Daoy (cell line): ENCODE data around the gene RPLP2. TPM values are rescaled to one million over a fixed set of nuclear protein-coding genes. Genes with fewer than 3 reads are reported as not detected.

ENCODE experiments used
- DNase-seq: peaks from one replicate; pipeline ENCODE4 v3.0.0-alpha.2; 2015; ENCODE audit warnings: low read depth
- total RNA-seq: library from RNA; depleted of rRNA; stranded (reverse); fragments of >200 nt; shearing (Covaris generic); gene quantifications from 2 replicates; pipeline ENCODE4 v1.2.3, GENCODE V29; 2014

The RPLP2 gene
- total RNA-seq, 1 experiment from 2014 or later: 693 TPM

DNA sequence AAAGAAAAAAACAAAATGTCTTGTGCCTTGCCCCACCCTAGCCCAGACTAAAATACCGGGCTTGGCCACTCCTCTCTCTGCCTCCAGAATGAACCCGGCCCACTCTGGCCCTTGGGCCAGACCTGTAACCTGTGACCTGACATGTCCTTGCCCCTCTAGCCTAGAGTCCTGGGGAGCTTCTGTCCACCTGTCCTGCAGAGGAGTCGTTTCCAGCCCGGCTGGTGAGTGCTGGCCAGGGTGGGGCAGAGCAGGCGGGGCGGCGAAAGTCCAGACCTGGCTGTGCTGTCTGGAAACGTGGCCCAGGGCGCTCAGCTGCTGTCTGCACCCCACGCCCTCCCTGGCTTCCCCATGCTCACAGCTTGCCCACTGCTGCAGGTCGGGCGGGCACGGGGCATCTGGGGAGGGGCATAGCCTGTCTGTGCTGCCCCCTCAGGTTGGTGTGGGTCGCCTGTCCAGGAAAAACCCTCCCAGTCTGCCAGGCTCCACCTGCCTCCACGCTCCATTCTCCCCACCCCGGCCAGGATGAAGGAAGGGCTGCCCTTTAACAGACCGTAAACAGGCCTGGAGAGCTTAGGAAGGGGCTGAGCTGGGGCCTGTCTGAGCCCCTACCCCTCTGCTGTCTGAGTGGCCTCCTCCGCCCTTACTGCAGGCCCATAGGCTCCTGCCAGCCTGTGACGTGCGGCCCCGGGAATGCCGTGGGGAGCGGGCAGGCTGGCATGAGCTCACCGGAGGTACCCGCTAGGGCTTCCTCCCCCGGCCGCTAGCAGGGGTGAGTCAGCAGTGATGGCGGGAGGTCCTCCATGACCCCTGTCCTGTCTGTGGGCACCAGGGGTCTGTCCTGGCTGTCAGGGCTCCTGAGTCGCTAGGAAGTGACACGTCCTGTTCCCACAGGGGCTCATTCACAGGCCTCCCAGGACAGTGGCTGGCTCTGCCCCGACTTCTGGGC lies 24.9 kb downstream of the RPLP2 start:
- peak; percentile 98 for DNase-seq

DNA sequence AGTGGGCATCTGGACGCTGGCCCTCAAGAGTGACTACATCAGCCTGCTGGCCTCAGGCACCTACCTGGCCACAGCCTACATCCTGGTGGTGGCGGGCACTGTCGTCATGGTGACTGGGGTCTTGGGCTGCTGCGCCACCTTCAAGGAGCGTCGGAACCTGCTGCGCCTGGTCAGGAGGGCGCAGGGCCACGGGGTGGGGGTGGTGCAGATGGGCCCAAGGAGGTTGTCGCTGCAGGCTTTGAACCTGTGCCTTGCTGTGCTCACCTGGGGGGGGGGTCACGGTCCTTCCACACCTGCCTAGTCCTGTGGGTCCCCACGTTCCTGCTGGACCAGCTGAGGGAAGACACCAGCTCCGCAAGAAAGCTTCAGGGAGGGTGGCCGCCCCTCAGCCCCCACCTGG lies 26.5 kb downstream of the RPLP2 start:
- no peak for DNase-seq

DNA sequence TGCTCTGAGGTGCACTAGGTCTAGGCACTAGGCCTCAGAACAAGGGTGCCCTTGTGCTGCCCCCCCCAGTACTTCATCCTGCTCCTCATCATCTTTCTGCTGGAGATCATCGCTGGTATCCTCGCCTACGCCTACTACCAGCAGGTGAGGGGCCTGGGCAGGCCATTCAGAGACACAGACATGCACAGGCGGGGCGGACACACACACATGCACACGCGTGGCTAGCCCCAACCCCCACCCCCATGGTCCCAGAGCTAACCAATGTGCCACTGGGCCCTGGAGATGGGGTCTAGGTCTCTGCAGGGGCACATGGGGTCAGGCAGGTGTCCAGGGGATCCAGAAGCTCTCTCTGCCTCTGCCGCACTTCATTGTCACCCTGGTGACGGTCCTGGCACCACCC lies 26.9 kb downstream of the RPLP2 start:
- no peak for DNase-seq

- no peak for DNase-seq
These were observed 27.6 kb downstream of the RPLP2 start for GRCh38 chr11:837189-837989.

DNA sequence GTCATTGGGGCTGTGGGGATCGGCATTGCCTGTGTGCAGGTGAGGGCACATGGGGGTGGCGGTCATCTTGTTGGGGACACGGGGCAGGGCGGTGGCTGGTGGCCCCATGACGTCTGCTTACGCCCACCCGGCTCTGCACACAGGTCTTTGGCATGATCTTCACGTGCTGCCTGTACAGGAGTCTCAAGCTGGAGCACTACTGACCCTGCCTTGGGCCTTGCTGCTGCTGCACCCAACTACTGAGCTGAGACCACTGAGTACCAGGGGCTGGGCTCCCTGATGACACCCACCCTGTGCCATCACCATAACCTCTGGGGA lies 28.2 kb downstream of the RPLP2 start:
- no peak for DNase-seq

GRCh38 chr11:838441-839279 lies 28.9 kb downstream of the RPLP2 start:
- DNase-seq: no peak

- DNase-seq: no peak
These were observed 29.5 kb downstream of the RPLP2 start for GRCh38 chr11:839280-839623.

GRCh38 chr11:839875-840617 lies 30.3 kb downstream of the RPLP2 start:
- no peak for DNase-seq

- DNase-seq: no peak
These were observed 32.2 kb downstream of the RPLP2 start for GRCh38 chr11:841981-842369.

DNA sequence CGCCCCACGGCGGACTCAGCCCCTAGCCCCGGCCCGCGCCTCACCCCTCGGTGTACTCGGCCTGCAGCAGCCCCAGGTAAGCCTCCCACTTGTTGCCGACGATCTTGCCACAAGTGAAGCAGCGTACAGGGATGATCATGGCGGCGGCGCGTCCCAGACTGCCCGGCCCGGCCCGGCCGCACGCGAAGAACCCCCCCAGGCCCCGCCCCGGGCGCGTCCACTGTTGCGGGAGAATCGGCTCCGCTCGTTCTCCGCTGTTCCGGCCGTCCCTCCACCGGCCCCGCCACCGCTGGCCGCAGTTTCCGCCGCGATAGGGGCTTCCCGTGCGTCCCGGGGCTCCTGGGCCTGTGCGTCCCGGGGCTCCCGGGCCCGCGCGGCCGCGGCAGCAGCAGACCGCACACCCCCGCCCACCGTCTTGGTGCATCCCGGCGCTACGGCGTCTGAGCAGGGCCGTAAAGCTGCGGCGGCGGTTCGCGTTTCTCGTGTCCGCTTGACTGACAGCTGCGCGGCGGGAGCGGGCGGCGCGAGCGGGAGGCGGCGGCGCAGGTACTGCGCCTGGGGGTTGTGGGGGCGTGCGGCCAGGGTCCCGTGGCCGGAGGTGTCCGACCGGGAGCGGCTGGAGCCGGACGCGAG lies 32.7 kb downstream of the RPLP2 start, which contains the start of the genes POLR2L and TSPAN4:
Gene POLR2L (minus strand): TSS at position 160 of the 633 bp plus-strand sequence. CDS start 21 bp downstream, at position 139.
Gene TSPAN4 (plus strand): TSS at position 483 of the 633 bp plus-strand sequence. CDS start 7,453 bp downstream, outside the sequence.
- peak; percentile 94 for DNase-seq

DNA sequence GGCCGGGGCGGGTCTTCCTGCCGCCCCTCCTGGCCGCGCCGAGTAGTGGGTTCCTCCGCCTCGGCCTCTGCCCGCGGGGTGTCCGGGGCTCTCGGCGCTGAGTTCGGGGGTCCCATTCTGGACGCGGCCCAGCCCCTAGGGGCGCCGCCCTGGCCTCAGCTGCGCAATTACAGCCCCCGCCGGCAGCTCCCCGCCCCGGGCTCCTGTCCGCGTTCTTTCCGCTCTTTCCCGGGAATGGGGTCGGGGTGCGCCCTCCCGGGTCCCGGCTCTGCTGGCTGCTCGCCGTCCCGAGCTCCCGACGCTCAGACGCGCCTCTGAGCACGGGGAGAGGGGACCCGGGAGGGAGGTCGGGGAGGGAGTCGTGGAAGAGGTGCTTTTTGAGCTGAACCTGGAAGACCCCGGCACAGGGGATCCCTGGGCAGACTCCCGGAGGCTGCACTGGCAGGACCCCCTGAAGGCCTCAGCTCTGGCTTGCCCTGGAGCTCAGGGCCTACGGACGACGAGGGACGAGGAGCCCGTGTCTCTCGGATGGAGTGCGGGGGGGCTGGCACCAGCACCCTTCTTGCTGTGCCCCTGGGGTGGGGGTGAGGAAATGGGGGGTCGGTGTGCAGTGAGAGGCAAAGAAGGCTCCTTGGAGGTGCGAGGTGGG lies 33.4 kb downstream of the RPLP2 start:
- DNase-seq: no peak

GRCh38 chr11:843818-844692 lies 34.3 kb downstream of the RPLP2 start:
- DNase-seq: peak; percentile 92

DNA sequence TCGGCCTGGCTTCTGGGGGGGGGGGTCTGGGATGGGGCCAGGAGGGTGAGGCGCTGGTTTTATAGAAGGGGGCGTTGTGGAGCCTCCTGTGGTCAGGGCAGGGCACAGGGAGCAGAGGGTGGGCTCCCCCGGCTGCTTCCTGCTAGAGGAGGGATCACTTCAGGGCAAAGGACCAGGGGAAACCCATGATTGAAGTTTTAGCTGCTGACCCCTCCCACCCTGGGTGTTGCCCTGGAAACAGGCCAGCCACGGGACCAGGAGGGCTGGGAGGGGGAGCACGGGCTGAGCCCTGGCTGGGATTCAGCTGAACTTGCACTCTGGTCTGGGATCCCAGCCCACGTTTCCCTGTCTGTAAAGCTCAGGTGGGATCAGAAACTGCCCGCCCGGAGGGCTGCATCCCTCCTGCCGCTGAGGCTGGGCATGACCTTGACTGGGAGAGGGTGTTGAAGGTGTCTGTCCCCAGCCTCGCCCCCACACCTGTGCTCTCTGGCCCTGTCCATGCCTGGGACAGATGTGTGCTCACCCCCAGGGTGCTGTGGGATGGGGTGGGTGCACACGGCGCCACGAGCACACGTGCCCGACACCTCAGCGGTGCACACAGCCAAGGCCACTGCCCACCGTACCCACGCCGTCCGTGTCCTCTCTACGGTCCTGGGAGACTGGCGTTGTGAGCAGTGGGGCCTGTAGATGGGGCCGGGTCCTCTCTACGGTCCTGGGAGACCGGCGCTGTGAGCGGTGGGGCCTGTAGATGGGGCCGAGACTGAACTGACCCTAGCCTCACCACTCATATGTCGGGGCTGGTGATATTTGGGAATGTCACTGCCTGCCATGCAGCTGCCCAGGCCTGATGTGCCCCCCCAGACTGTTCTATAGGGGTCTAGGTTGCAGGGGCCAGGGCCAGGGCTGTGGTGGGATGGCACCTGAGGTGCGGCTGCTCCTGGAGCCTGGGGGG lies 35.2 kb downstream of the RPLP2 start:
- DNase-seq: peak; percentile 91

DNA sequence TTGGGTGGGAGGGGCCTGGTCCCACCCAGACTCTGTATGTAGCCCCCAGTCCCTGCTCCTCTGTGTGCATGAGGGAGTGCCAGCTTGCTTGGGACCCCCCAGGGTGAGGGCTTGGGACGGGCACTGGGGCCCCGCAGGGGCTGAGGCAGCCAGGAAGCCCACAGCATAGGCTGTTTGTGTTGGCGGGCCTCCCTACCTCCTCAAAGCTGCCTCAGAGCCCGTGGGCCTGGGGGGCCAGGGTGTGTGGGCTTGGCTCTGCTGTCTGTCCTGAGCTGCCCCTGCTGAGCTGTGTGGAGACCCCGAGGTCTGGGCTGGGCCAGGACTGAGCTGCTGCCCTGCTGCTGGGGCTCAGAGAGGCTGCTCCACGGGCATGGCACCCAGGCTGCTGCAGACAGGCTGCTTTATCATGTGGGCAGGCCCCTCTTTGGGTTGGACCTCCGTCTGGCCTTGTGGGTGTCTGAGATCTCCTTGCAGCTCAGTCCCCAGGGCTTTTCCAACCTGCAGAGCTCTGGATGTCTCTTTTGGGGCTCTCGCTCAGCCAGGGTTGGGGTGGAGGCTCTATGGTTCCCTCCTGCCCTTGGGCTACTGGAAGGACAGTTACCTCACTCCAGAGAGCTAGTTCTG lies 36.2 kb downstream of the RPLP2 start:
- DNase-seq: peak; percentile 77

GRCh38 chr11:846496-847098 lies 36.8 kb downstream of the RPLP2 start:
- no peak for DNase-seq

GRCh38 chr11:847876-848275 lies 38.1 kb downstream of the RPLP2 start:
- DNase-seq: no peak

GRCh38 chr11:848380-848931 lies 38.7 kb downstream of the RPLP2 start:
- DNase-seq: no peak
